Ovary (tissue), 9 donors: ENCODE data around the gene FGFR2. TPM values are rescaled to one million over a fixed set of nuclear protein-coding genes. Genes with fewer than 3 reads are reported as not detected.
A peak's percentile ranks its signal among the peaks of the same experiment; 100 is the strongest.

Experiments
- DNase-seq, 5 donors: peaks; one replicate each; pipeline ENCODE4 v3.0.0-alpha.2; 2019 to 2020
- H3K27ac ChIP-seq, 2 donors: fragments of 200-600 bp; one replicate each; pipeline versions ENCODE4 v1.5.1 to v1.8.0; 2019 to 2022
- H3K27me3 ChIP-seq: fragments of 200-600 bp; one replicate; pipeline ENCODE4 v1.8.0; 2022
- H3K36me3 ChIP-seq: fragments of 200-600 bp; sonication (generic); one replicate; pipeline ENCODE4 v1.5.1; 2019
- H3K4me1 ChIP-seq: one replicate; pipeline ENCODE4 v1.8.1; 2013; ENCODE audit warnings: mild to moderate bottlenecking, moderate library complexity; ENCODE audit not compliant: insufficient read depth
- H3K4me3 ChIP-seq: fragments of 200-600 bp; sonication (generic); one replicate; pipeline ENCODE4 v1.5.1; 2017
- H3K9me3 ChIP-seq, 2 donors: fragments of 200-600 bp in 1 of 2; sonication (generic) in 1 of 2; one replicate each; pipeline versions ENCODE4 v1.5.1 to v1.8.1; 2013 to 2019; ENCODE audit warnings: mild to moderate bottlenecking in 1 of 2, moderate library complexity in 1 of 2
- CTCF ChIP-seq, 3 donors: fragments of 450-650 bp in 2 of 3; fragments of 200-600 bp in 1 of 3; IDR thresholded peaks; one replicate each; pipeline versions ENCODE4 v1.5.1 to v1.8.0; 2016 to 2022; ENCODE audit warnings: antibody characterized with exemption in 3 of 3, mild to moderate bottlenecking in 1 of 3
- EP300 ChIP-seq: sonication (generic); formaldehyde crosslinking; IDR thresholded peaks from one replicate; pipeline ENCODE4 v1.6.1; 2017; ENCODE audit warnings: antibody characterized with exemption
- POLR2A ChIP-seq: fragments of 450-650 bp; IDR thresholded peaks from one replicate; pipeline ENCODE4 v1.6.1; 2017; ENCODE audit warnings: antibody characterized with exemption, mild to moderate bottlenecking, moderate library complexity
- WGBS, 3 donors: extraction: QIAGEN DNeasy Blood & Tissue Kit in 1 of 3; methylation state at CpG; one replicate each; pipeline versions ENCODE4 v1.1.5 to v1.1.7; 2013 to 2017; 5-methylcytosine and 5-hydroxymethylcytosine counted together
- intact Hi-C, 4 donors: fragments of 100-400 bp; cut with DNase I; formaldehyde crosslinking; loops; one replicate each; pipeline versions ENCODE4 v1.11.0 to v1.15.1; 2022 to 2023
- polyA plus RNA-seq, 2 donors: library from polyadenylated mRNA; stranded (reverse); fragments of 200-250 nt in 1 of 2; fragments of 350-450 nt in 1 of 2; fragmentation: Illumina TruSeq in 1 of 2; extraction: RNeasy Lipid Tissue Mini Kit (QIAGEN cat#74804) in 1 of 2; gene quantifications; one replicate each; pipeline ENCODE4 v1.2.3, GENCODE V29; 2013 to 2014
- total RNA-seq, 7 donors: library from RNA; depleted of rRNA in 2 of 7; stranded (reverse); fragments of >200 nt in 2 of 7; fragmentation: NEBNext Ultra II Directional in 3 of 7; extraction: Animal tissue kit (Norgen Biotek cat#: 25700) in 3 of 7; gene quantifications; one replicate each; pipeline versions ENCODE4 v1.1.0 to v1.2.4, GENCODE V29; 2016 to 2023
- donor health status: DM: no; HTN: no; CAD: no; lungs with moderate emphysema.
- donor health status: DM: no; HTN: no; CAD: no.
- donor health status: Bipolar disorder and iron deficiency.
- donor health status: DM: yes; HTN: yes; CAD: no.
- donor health status: DM: no; HTN: no; CAD: no.
- donor health status: DM: yes; HTN: yes; CAD: no.

The FGFR2 gene
- total and polyA plus RNA-seq, 9 donors, result 8.8 to 52.2 (median 26.5) TPM

GRCh38 chr10:121594623-121595350 lies 3.5 kb downstream of the FGFR2 start:
- WGBS, 3 donors, result 82% methylated on average over 5 of the region's 5 CpGs
- no peak overlapping the region for H3K27ac ChIP-seq
- no peak for TF ChIP-seq EP300
- TF ChIP-seq CTCF (IDR thresholded peaks at IDR 0.05), result no peak
- no peak for TF ChIP-seq POLR2A
- H3K4me1 ChIP-seq, result peaks cover 1% of the 10 kb centered on the region
- DNase-seq, result no peak
- H3K4me3 ChIP-seq, result no peak overlapping the region
- no peaks in the 10 kb centered on the region for H3K27me3 ChIP-seq
- H3K9me3 ChIP-seq, result no peaks in the 10 kb centered on the region
- intact Hi-C loops, result loop anchor here in 2 of 4 donors (10.0 kb wide), 3 partner anchors 110 to 290 kb away; no protein-coding TSS in a partner anchor
- no peaks in the 10 kb centered on the region for H3K36me3 ChIP-seq

- Histone ChIP-seq H3K4me1 (peaks cover 1% of the 10 kb centered on the region), H3K27ac (no peak overlapping the region), H3K27me3 (no peaks in the 10 kb centered on the region), H3K9me3 (no peaks in the 10 kb centered on the region), H3K4me3 (no peak overlapping the region), H3K36me3 (no peaks in the 10 kb centered on the region)
- DNase-seq, result peak in 1 of 5 donors; percentile 9
- 79 to 90% (median 84%) methylated on average over 8 of the region's 8 CpGs for WGBS, 3 donors
- intact Hi-C loops, result loop anchor here in 2 of 4 donors (10.0 kb wide), 3 partner anchors 109 to 289 kb away; no protein-coding TSS in a partner anchor
- no peak for TF ChIP-seq CTCF (IDR thresholded peaks at IDR 0.05)
- TF ChIP-seq POLR2A, result no peak
- no peak for TF ChIP-seq EP300
Measured at GRCh38 chr10:121594076-121594475, 4.2 kb downstream of the FGFR2 start.

GRCh38 chr10:121593281-121594075 lies 4.8 kb downstream of the FGFR2 start:
- H3K4me1 ChIP-seq, result peaks cover 1% of the 10 kb centered on the region
- peak in 1 of 5 donors; percentile 23 for DNase-seq
- H3K36me3 ChIP-seq, result no peaks in the 10 kb centered on the region
- 92 to 95% (median 93%) methylated on average over 20 of the region's 20 CpGs for WGBS, 3 donors
- TF ChIP-seq CTCF (IDR thresholded peaks at IDR 0.05) (no peak), POLR2A (no peak), EP300 (no peak)
- intact Hi-C loops, result loop anchor here in 2 of 4 donors (10.0 kb wide), 3 partner anchors 109 to 289 kb away; no protein-coding TSS in a partner anchor
- H3K4me3 ChIP-seq, result no peak overlapping the region
- H3K27me3 ChIP-seq, result no peaks in the 10 kb centered on the region
- no peak overlapping the region for H3K27ac ChIP-seq
- H3K9me3 ChIP-seq, result no peaks in the 10 kb centered on the region

- Histone ChIP-seq H3K9me3 (no peaks in the 10 kb centered on the region), H3K36me3 (no peaks in the 10 kb centered on the region)
Measured at GRCh38 chr10:121592155-121592890, 5.9 kb downstream of the FGFR2 start.

More at GRCh38 chr10:121592155-121592890, 5.9 kb downstream of the FGFR2 start:
- intact Hi-C loops, result loop anchor here in 2 of 4 donors (10.0 kb wide), 3 partner anchors 108 to 288 kb away; no protein-coding TSS in a partner anchor
- peak in 1 of 5 donors; percentile 16 for DNase-seq
- WGBS, 3 donors, result 92 to 96% (median 93%) methylated on average over 18 of the region's 18 CpGs
- TF ChIP-seq CTCF (IDR thresholded peaks at IDR 0.05), result no peak
- no peak for TF ChIP-seq POLR2A
- no peak for TF ChIP-seq EP300
- H3K4me1 ChIP-seq, result peaks cover 1% of the 10 kb centered on the region
- no peak overlapping the region for H3K4me3 ChIP-seq
- no peak overlapping the region for H3K27ac ChIP-seq
- no peaks in the 10 kb centered on the region for H3K27me3 ChIP-seq
